Neural cell (in vitro differentiated cells): ENCODE measurements around the gene DALRD3. TPM values are rescaled to one million over a fixed set of nuclear protein-coding genes. Genes with fewer than 3 reads are reported as not detected.

Experiments used
- H2AFZ ChIP-seq: fragments of 200-600, 300-800 bp; sonication (generic), shearing (Covaris generic); 2 replicates; pipeline ENCODE4 v1.6.0; 2014; ENCODE audit warnings: low read depth, mild to moderate bottlenecking, antibody characterized with exemption, low read length, moderate library complexity
- H3F3A ChIP-seq: fragments of 200-600 bp; shearing (Covaris generic); 2 replicates; pipeline ENCODE4 v1.6.1; 2016; ENCODE audit warnings: mild to moderate bottlenecking, moderate library complexity, mixed read lengths, antibody characterized with exemption, low read length; ENCODE audit not compliant: insufficient read depth, poor library complexity, severe bottlenecking
- H3K27ac ChIP-seq: fragments of 200-600, 300-800 bp; sonication (generic), shearing (Covaris generic); 2 replicates; pipeline ENCODE4 v1.5.1; 2014; ENCODE audit warnings: mild to moderate bottlenecking, low read length, moderate library complexity
- H3K27me3 ChIP-seq: fragments of 300-800, 200-600 bp; sonication (generic), shearing (Covaris generic); 2 replicates; pipeline ENCODE4 v1.6.0; 2014; ENCODE audit warnings: mild to moderate bottlenecking, low read depth, low read length, moderate library complexity; ENCODE audit not compliant: insufficient read depth
- H3K36me3 ChIP-seq: fragments of 300-800, 200-600 bp; sonication (generic), shearing (Covaris generic); 2 replicates; pipeline ENCODE4 v1.5.1; 2014; ENCODE audit warnings: mild to moderate bottlenecking, antibody characterized with exemption, low read length, moderate library complexity; ENCODE audit not compliant: insufficient read depth
- H3K4me2 ChIP-seq: fragments of 300-800, 200-600 bp; sonication (generic), shearing (Covaris generic); 2 replicates; pipeline ENCODE4 v1.6.0; 2014; ENCODE audit warnings: mild to moderate bottlenecking, low read length
- H3K4me3 ChIP-seq: fragments of 300-800, 200-600 bp; sonication (generic), shearing (Covaris generic); 2 replicates; pipeline ENCODE4 v1.5.1; 2014; ENCODE audit warnings: mild to moderate bottlenecking, low read length, moderate library complexity
- H3K79me2 ChIP-seq: fragments of 200-600 bp; shearing (Covaris generic); replicated peaks from 2 replicates; pipeline ENCODE4 v1.6.0; 2014; ENCODE audit warnings: mild to moderate bottlenecking, low read length, moderate library complexity; ENCODE audit not compliant: insufficient read depth
- H3K9ac ChIP-seq: fragments of 300-800, 200-600 bp; sonication (generic), shearing (Covaris generic); 2 replicates; pipeline ENCODE4 v1.6.1; 2016; ENCODE audit warnings: mild to moderate bottlenecking, low read length, mixed read lengths
- H3K9me2 ChIP-seq: fragments of 200-600 bp; shearing (Covaris generic); 2 replicates; pipeline ENCODE4 v1.6.1; 2016; ENCODE audit warnings: mild to moderate bottlenecking, low read length, mixed read lengths; ENCODE audit not compliant: insufficient read depth
- H3K9me3 ChIP-seq: fragments of 200-600, 300-800 bp; sonication (generic), shearing (Covaris generic); 2 replicates; pipeline ENCODE4 v1.6.1; 2016; ENCODE audit warnings: mild to moderate bottlenecking, mixed run types, low read length, moderate library complexity, mixed read lengths
- H4K20me1 ChIP-seq: fragments of 200-600 bp; shearing (Covaris generic); 2 replicates; pipeline ENCODE4 v1.6.1; 2016; ENCODE audit warnings: mild to moderate bottlenecking, mixed run types; ENCODE audit not compliant: insufficient read depth
- EP300 ChIP-seq: fragments of 450-650 bp; conservative IDR thresholded peaks from 2 replicates; pipeline ENCODE4 v1.6.1; 2014; ENCODE audit warnings: antibody characterized with exemption, mild to moderate bottlenecking, moderate library complexity; ENCODE audit not compliant: poor library complexity, severe bottlenecking
- EZH2 ChIP-seq: fragments of 200-600, 300-800 bp; shearing (Covaris generic), sonication (generic); IDR thresholded peaks from 2 replicates; pipeline ENCODE4 v1.6.1; 2014; ENCODE audit warnings: antibody characterized with exemption, low read length, borderline replicate concordance, mild to moderate bottlenecking; ENCODE audit not compliant: insufficient read depth, poor library complexity, severe bottlenecking
- MXI1 ChIP-seq: fragments of 450-650 bp; conservative IDR thresholded peaks from 2 replicates; pipeline ENCODE4 v1.6.1; 2014; ENCODE audit warnings: antibody characterized with exemption, mild to moderate bottlenecking; ENCODE audit not compliant: poor library complexity, severe bottlenecking
- POLR2AphosphoS5 ChIP-seq: IDR thresholded peaks from 2 replicates; pipeline ENCODE4 v1.6.1; 2012
- RAD21 ChIP-seq: fragments of 450-650 bp; conservative IDR thresholded peaks from 2 replicates; pipeline ENCODE4 v1.6.1; 2014; ENCODE audit warnings: antibody characterized with exemption, mild to moderate bottlenecking, moderate library complexity
- SMC3 ChIP-seq: fragments of 450-650 bp; conservative IDR thresholded peaks from 2 replicates; pipeline ENCODE4 v1.6.1; 2014; ENCODE audit warnings: antibody characterized with exemption, mild to moderate bottlenecking, moderate library complexity; ENCODE audit not compliant: poor library complexity
- TAF1 ChIP-seq: IDR thresholded peaks from 2 replicates; pipeline ENCODE4 v1.6.1; 2012; ENCODE audit warnings: low read depth
- polyA plus RNA-seq: library from polyadenylated mRNA; depleted of rRNA; stranded (reverse); fragments of >200 nt; gene quantifications from 2 replicates; pipeline ENCODE4 v1.2.3, GENCODE V29; 2014
- TF ChIP-seq, protein P1 (sequence below): IDR thresholded peaks from 2 replicates; pipeline ENCODE4 v1.6.1; 2012; ENCODE audit warnings: borderline replicate concordance
- TF ChIP-seq, protein P2 (sequence below): fragments of 450-650 bp; IDR thresholded peaks from 2 replicates; pipeline ENCODE4 v1.5.1; 2014; ENCODE audit warnings: antibody characterized with exemption, mild to moderate bottlenecking, moderate library complexity; ENCODE audit not compliant: poor library complexity, severe bottlenecking

DALRD3 gene
- polyA plus RNA-seq, 1 donor from 2014 or later: 121 TPM

DNA sequence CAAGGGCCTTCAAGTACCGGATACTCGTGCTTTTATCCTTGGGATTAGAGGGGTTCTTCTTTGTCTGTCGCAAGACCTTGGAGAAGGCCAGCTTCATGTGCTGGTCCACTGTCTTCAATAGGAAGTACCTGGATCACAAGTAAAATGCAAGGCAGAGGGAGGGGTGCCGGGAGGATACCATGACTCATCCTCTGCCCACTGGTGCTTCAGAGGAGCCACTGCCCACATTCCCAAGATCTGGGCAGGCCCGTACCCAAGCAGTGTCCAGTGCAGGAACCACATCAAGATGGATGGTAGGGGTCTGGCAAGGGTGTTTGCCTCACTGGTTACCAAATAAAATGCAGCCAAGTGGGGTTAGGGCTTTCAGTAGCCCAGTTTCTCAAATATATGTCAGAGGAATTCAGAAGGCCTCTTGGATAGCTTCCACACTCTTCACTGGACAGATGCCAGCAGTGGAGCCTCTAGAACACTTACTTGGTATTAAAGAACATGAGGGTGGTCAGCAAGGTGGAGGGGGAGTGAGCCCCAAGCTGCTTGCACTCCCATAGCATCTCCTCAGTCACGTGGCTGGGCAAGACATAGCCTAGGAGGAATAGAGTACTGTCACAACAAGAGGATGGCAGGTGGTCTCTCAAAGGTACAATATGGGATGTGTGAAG is 14.4 kb upstream of the DALRD3 start:
- H3K9me3 ChIP-seq: no peaks in the 10 kb centered on the region
- H3K9ac ChIP-seq: no peak overlapping the region
- no peak overlapping the region for H2AFZ ChIP-seq
- H3K9me2 ChIP-seq: no peaks in the 10 kb centered on the region
- H3K36me3 ChIP-seq: peaks cover 4% of the 10 kb centered on the region
- H3K79me2 ChIP-seq: peaks cover 5% of the 10 kb centered on the region
- H3K27ac ChIP-seq: no peak overlapping the region
- H3K4me2 ChIP-seq: no peak overlapping the region
- no peak overlapping the region for H3K4me3 ChIP-seq
- no peaks in the 10 kb centered on the region for H3F3A ChIP-seq
- no peaks in the 10 kb centered on the region for H3K27me3 ChIP-seq
- no peaks in the 10 kb centered on the region for H4K20me1 ChIP-seq
- no peak for TF ChIP-seq POLR2AphosphoS5

DNA sequence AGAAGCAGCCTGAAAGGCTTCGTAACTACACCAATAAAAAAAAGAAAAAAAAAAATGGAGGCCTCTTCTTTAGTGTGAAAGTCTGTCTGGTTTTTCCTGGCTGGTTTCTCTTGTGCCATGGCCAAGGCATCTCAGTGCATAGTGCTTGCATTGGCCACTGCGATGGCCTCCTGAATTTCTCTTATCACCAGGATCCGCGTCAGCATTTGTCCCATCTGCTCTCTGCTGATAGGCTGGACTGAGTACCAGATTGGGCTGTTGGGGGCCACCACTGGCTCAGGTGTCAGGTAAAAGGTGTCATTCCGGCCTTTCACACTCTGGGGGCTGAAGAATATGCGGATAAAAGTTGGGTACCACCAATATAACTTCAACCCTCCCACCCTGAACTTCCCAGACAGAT is 11.9 kb upstream of the DALRD3 start:
- Histone ChIP-seq H3F3A (no peaks in the 10 kb centered on the region), H3K9ac (no peak overlapping the region), H3K36me3 (peaks cover 4% of the 10 kb centered on the region), H3K4me3 (no peak overlapping the region), H3K4me2 (no peak overlapping the region), H2AFZ (no peak overlapping the region), H3K79me2 (peaks cover 5% of the 10 kb centered on the region), H3K9me2 (no peaks in the 10 kb centered on the region), H3K27ac (no peak overlapping the region), H3K9me3 (no peaks in the 10 kb centered on the region), H4K20me1 (no peaks in the 10 kb centered on the region), H3K27me3 (no peaks in the 10 kb centered on the region)
- TF ChIP-seq MXI1 (no peak), RAD21 (no peak), SMC3 (no peak), EP300 (no peak), TAF1 (no peak), POLR2AphosphoS5 (no peak), EZH2 (no peak)
- TF ChIP-seq, protein P1, sequence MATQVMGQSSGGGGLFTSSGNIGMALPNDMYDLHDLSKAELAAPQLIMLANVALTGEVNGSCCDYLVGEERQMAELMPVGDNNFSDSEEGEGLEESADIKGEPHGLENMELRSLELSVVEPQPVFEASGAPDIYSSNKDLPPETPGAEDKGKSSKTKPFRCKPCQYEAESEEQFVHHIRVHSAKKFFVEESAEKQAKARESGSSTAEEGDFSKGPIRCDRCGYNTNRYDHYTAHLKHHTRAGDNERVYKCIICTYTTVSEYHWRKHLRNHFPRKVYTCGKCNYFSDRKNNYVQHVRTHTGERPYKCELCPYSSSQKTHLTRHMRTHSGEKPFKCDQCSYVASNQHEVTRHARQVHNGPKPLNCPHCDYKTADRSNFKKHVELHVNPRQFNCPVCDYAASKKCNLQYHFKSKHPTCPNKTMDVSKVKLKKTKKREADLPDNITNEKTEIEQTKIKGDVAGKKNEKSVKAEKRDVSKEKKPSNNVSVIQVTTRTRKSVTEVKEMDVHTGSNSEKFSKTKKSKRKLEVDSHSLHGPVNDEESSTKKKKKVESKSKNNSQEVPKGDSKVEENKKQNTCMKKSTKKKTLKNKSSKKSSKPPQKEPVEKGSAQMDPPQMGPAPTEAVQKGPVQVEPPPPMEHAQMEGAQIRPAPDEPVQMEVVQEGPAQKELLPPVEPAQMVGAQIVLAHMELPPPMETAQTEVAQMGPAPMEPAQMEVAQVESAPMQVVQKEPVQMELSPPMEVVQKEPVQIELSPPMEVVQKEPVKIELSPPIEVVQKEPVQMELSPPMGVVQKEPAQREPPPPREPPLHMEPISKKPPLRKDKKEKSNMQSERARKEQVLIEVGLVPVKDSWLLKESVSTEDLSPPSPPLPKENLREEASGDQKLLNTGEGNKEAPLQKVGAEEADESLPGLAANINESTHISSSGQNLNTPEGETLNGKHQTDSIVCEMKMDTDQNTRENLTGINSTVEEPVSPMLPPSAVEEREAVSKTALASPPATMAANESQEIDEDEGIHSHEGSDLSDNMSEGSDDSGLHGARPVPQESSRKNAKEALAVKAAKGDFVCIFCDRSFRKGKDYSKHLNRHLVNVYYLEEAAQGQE: no peak
- TF ChIP-seq, protein P2, sequence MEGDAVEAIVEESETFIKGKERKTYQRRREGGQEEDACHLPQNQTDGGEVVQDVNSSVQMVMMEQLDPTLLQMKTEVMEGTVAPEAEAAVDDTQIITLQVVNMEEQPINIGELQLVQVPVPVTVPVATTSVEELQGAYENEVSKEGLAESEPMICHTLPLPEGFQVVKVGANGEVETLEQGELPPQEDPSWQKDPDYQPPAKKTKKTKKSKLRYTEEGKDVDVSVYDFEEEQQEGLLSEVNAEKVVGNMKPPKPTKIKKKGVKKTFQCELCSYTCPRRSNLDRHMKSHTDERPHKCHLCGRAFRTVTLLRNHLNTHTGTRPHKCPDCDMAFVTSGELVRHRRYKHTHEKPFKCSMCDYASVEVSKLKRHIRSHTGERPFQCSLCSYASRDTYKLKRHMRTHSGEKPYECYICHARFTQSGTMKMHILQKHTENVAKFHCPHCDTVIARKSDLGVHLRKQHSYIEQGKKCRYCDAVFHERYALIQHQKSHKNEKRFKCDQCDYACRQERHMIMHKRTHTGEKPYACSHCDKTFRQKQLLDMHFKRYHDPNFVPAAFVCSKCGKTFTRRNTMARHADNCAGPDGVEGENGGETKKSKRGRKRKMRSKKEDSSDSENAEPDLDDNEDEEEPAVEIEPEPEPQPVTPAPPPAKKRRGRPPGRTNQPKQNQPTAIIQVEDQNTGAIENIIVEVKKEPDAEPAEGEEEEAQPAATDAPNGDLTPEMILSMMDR: no peak
